WTC11 (cell line): ENCODE results near the gene GABRR2.

Experiments used
- CTCF ChIP-seq: fragments of 200-600 bp; IDR thresholded peaks from 2 replicates; pipeline ENCODE4 v1.8.0; 2022; ENCODE audit warnings: antibody characterized with exemption
- TF ChIP-seq, protein P1 (sequence below): sonication (generic); formaldehyde crosslinking; IDR thresholded peaks from 2 replicates; pipeline ENCODE4 v1.8.1; 2023; ENCODE audit warnings: mild to moderate bottlenecking, missing genetic modification reagents, borderline replicate concordance

DNA sequence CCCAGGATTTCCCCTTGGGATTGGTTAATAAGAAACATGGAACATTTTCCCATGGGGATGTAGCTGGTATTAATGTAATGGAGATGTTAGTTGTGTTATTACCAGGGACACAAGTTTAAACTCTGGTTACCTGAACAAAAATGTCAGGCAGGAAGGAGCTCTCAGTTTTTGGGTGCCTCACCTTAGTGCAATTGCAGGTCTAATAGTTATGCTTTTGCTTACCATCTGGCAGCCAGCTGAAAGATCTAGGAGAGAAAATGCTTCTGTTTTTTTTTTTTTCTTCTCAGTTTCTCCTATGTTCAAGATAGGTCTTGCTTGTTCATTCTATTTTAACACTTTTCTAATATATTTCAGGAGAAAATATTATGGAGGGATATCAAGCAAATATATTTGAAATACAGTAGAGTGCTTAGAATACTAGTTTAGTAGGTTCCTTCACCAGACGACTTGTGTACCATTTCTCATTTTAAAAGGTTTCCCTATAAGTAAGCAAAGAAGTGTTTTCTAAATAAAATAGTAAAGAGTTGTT is 41.6 kb upstream of the GABRR2 start:
- TF ChIP-seq CTCF, result no peak
- TF ChIP-seq, protein P1, sequence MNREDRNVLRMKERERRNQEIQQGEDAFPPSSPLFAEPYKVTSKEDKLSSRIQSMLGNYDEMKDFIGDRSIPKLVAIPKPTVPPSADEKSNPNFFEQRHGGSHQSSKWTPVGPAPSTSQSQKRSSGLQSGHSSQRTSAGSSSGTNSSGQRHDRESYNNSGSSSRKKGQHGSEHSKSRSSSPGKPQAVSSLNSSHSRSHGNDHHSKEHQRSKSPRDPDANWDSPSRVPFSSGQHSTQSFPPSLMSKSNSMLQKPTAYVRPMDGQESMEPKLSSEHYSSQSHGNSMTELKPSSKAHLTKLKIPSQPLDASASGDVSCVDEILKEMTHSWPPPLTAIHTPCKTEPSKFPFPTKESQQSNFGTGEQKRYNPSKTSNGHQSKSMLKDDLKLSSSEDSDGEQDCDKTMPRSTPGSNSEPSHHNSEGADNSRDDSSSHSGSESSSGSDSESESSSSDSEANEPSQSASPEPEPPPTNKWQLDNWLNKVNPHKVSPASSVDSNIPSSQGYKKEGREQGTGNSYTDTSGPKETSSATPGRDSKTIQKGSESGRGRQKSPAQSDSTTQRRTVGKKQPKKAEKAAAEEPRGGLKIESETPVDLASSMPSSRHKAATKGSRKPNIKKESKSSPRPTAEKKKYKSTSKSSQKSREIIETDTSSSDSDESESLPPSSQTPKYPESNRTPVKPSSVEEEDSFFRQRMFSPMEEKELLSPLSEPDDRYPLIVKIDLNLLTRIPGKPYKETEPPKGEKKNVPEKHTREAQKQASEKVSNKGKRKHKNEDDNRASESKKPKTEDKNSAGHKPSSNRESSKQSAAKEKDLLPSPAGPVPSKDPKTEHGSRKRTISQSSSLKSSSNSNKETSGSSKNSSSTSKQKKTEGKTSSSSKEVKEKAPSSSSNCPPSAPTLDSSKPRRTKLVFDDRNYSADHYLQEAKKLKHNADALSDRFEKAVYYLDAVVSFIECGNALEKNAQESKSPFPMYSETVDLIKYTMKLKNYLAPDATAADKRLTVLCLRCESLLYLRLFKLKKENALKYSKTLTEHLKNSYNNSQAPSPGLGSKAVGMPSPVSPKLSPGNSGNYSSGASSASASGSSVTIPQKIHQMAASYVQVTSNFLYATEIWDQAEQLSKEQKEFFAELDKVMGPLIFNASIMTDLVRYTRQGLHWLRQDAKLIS (CRISPR knock-in tag), result no peak
